Transverse colon (tissue), 3 donors: ENCODE data around the gene TCAIM.

Source experiments
- POLR2A ChIP-seq: fragments of 450-650 bp; IDR thresholded peaks from one replicate; pipeline ENCODE4 v1.6.1; 2016; ENCODE audit warnings: antibody characterized with exemption, mild to moderate bottlenecking, moderate library complexity
- TF ChIP-seq, protein P1 (sequence below), 5 experiments: fragments of 200-600 bp in 3 of 5; fragments of 450-650 bp in 2 of 5; sonication (generic) in 3 of 5; IDR thresholded peaks; 1 replicate in 2 of 5; 2 replicates in 3 of 5; pipeline ENCODE4 v1.5.1; 2016 to 2017; ENCODE audit warnings: antibody characterized with exemption in 5 of 5, inconsistent platforms in 3 of 5, mild to moderate bottlenecking in 2 of 5, moderate library complexity in 1 of 5

DNA sequence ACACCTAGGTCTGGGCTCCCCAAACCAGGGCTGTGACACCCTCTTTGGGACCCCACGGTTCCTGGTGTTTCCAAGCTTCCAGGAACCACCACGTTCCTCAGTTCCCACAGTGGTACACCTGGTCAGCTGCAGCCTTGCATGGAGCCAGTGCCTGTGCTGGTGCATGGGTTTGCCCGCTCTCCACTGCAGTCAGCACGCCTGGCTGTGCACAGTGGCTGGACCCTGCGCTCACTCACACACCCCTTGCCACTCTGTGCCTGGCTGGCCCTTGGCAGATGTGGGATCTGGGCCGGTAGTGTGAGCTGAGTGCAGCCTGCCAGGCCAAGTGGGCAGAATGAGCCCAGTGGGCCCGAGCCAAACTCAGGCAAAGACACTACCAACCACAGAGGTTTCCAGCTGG lies 48.8 kb downstream of the TCAIM start:
- TF ChIP-seq, protein P1, sequence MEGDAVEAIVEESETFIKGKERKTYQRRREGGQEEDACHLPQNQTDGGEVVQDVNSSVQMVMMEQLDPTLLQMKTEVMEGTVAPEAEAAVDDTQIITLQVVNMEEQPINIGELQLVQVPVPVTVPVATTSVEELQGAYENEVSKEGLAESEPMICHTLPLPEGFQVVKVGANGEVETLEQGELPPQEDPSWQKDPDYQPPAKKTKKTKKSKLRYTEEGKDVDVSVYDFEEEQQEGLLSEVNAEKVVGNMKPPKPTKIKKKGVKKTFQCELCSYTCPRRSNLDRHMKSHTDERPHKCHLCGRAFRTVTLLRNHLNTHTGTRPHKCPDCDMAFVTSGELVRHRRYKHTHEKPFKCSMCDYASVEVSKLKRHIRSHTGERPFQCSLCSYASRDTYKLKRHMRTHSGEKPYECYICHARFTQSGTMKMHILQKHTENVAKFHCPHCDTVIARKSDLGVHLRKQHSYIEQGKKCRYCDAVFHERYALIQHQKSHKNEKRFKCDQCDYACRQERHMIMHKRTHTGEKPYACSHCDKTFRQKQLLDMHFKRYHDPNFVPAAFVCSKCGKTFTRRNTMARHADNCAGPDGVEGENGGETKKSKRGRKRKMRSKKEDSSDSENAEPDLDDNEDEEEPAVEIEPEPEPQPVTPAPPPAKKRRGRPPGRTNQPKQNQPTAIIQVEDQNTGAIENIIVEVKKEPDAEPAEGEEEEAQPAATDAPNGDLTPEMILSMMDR (IDR thresholded peaks at IDR 0.05): no peak
- no peak for TF ChIP-seq POLR2A
